ENCODE data around the gene RANBP1.

- TF ChIP-seq, protein P1, sequence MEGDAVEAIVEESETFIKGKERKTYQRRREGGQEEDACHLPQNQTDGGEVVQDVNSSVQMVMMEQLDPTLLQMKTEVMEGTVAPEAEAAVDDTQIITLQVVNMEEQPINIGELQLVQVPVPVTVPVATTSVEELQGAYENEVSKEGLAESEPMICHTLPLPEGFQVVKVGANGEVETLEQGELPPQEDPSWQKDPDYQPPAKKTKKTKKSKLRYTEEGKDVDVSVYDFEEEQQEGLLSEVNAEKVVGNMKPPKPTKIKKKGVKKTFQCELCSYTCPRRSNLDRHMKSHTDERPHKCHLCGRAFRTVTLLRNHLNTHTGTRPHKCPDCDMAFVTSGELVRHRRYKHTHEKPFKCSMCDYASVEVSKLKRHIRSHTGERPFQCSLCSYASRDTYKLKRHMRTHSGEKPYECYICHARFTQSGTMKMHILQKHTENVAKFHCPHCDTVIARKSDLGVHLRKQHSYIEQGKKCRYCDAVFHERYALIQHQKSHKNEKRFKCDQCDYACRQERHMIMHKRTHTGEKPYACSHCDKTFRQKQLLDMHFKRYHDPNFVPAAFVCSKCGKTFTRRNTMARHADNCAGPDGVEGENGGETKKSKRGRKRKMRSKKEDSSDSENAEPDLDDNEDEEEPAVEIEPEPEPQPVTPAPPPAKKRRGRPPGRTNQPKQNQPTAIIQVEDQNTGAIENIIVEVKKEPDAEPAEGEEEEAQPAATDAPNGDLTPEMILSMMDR (IDR thresholded peaks at IDR 0.05), result no peak
- TF ChIP-seq POLR2A (IDR thresholded peaks at IDR 0.05), result no peak
These were observed 13.8 kb downstream of the RANBP1 start for GRCh38 chr22:20129747-20130014.

All from adrenal gland (tissue), 5 donors.